SK-N-MC (cell line): ENCODE data around the gene RASA3.

Experiments
- EZH2 ChIP-seq: fragments of 200-600 bp; sonication (generic); IDR thresholded peaks from one replicate; pipeline ENCODE4 v1.6.1; 2017; ENCODE audit warnings: antibody characterized with exemption
- FOXP2 ChIP-seq: optimal IDR thresholded peaks from 2 replicates; pipeline ENCODE3; 2011; ENCODE audit warnings: mild to moderate bottlenecking, moderate library complexity; ENCODE audit not compliant: insufficient read depth; ENCODE audit errors: extremely low read length, control extremely low read depth
- POLR2AphosphoS5 ChIP-seq: IDR thresholded peaks from 2 replicates; pipeline ENCODE4 v1.6.1; 2012; ENCODE audit warnings: mild to moderate bottlenecking, low read depth, low read length, borderline replicate concordance

DNA sequence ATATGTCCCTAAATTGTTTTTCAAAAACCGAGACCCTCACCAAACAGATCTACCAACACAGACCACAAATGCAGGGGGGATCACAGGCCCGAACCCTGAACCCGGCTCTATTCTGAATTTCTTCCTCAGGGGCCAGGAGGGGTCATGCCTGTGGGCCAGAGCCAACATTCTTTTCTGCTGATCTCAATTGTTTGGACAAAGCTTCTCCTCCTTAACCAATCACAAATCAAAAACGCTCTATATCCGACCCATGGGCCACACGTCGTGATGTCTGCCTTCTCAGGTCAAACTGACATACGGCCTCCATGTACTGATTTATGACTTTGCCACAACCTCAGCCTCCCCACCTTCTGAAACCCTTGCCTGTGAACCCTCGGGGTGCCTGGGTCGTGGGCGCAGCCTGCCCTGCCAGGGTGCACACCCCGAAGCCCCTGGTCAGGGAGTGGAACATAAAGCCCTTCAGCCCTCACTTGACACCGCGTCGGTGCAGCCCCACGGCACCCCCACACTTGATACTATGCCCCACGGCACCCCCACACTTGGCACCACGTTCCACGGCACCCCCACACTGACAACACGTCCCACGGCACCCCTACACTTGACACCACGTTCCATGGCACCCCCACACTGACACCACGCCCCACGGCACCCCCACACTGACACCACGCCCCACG, 100.2 kb downstream of the RASA3 start:
- TF ChIP-seq POLR2AphosphoS5 (no peak), EZH2 (no peak), FOXP2 (no peak)
